Measurements from ENCODE around the gene TINAG.

DNA sequence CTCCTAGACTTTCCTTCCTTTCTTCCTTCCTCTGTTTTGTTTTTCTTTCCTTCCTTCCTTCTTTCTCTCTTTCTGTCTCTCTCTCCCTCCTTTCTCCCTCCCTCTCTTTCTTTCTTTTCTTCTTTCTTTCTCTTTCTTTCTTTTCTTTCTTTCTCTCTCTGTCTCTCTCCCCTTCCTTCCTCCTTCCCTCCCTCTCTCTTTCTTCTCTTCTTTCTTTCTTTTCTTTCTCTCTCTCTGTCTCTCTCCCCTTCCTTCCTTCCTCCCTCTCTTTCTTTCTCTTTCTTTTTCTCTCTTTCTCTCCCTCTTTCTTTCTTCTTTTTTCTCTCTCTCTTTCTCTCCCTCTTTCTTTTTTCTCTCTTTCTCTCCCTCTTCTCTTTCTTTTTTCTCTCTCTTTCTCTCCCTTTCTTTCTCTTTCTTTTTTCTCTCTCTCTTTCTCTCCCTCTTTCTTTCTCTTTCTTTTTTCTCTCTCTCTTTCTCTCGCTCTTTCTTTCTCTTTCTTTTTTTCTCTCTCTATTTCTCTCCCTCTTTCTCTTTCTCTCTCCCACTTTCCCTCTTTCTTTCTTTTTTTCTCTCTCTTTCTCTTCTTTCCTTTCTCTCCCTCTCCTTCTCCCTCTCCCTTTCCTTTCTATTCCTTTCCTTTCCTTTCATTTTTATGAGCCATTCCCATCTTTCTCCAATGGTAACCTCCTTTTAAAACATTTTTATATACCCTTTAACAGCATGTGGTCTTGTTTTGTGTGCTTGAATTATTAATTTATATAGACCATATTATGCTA lies 2.3 kb downstream of the TINAG start:
- TF ChIP-seq, protein P1, sequence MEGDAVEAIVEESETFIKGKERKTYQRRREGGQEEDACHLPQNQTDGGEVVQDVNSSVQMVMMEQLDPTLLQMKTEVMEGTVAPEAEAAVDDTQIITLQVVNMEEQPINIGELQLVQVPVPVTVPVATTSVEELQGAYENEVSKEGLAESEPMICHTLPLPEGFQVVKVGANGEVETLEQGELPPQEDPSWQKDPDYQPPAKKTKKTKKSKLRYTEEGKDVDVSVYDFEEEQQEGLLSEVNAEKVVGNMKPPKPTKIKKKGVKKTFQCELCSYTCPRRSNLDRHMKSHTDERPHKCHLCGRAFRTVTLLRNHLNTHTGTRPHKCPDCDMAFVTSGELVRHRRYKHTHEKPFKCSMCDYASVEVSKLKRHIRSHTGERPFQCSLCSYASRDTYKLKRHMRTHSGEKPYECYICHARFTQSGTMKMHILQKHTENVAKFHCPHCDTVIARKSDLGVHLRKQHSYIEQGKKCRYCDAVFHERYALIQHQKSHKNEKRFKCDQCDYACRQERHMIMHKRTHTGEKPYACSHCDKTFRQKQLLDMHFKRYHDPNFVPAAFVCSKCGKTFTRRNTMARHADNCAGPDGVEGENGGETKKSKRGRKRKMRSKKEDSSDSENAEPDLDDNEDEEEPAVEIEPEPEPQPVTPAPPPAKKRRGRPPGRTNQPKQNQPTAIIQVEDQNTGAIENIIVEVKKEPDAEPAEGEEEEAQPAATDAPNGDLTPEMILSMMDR (conservative IDR thresholded peaks at IDR 0.05; ENCODE audit: low read depth, low read length) = no peak
- no peak for TF ChIP-seq EZH2 (IDR thresholded peaks at IDR 0.05; ENCODE audit: borderline replicate concordance, low read depth, low read length, poor library complexity, severe bottlenecking)

Measured in A673 (cell line).